Activated CD8-positive, alpha-beta memory T cell treated with anti-CD3 and anti-CD28 coated beads for 36 hours (primary cell): ENCODE results near the gene ABCC1. TPM values are rescaled to one million over a fixed set of nuclear protein-coding genes. Genes with fewer than 3 reads are reported as not detected.
"Not testable (repeated sequence)": the region's sequence is repeated elsewhere in the genome, so short reads cannot be mapped to it uniquely, and the experiment has no call there.

Experiments
- CTCF ChIA-PET: fragments of 350-600 bp; sonication (Branson Sonifier 250); formaldehyde crosslinking; loops from one replicate; lab custom pipeline; 2021; ENCODE audit warnings: antibody characterized with exemption; lab: Charles Lee
- POLR2A ChIA-PET: fragments of 350-600 bp; sonication (Branson Sonifier 250); formaldehyde crosslinking; loops from one replicate; lab custom pipeline; 2021; ENCODE audit warnings: antibody characterized with exemption; lab: Charles Lee
- total RNA-seq, 2 experiments: library from RNA; stranded (reverse); gene quantifications; one replicate each; pipeline ENCODE4 v1.2.3, GENCODE V29; 2021

The ABCC1 gene
- total RNA-seq, 2 experiments from 2014 or later, result 70.6 to 73.5 TPM

DNA sequence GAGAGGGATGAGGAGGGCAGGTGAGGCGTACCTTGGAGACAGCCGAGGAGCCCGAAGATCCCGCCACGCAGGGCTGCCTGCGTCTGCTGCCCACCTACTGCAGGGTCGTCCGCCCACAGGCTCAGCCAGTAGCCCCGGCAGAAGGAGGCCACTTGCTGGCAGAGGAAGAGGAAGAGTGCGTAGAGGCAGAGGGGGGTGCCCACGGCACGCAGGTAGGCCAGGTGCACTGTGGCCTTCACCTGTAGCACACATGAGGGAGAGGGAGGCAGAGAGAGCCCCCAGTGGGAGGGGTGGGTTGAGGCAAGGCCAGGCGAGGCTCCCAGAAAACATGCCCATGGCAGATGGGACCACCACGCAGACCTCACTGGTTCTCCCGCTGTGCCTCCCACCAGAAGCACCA lies 220.2 kb downstream of the ABCC1 start:
- ChIA-PET POLR2A (no interaction called here), CTCF (interaction anchor here (1.2 kb wide), 1 partner anchor 18 kb away, joined by 3 read pairs; no protein-coding TSS in a partner anchor)

DNA sequence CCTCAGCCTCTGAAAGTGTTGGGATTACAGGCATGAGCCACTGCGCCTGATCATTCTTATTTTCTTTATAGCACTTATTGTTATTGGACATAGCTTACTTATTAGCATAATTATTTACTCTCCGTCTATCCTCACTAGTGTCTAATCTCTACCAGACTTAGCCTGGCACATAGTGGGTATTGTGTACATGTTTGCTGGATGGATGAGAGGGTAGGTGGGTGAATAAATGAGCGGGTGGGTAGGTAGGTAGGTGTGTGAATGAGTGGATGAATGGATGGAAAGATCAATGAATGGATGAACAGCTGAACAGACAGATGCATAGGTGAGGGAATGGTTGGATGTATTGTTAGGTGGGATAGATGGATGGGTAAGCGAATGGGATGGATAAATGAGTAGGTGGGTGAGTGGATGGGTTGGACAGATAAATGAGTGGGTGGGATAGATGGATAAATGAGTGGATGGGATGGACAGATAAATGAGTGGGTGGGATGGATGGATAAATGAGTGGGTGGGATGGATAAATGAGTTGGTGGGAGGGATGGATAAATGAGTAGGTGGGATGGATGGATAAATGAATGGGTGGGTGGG lies 222.0 kb downstream of the ABCC1 start:
- ChIA-PET CTCF (no interaction called here), POLR2A (no interaction called here)

DNA sequence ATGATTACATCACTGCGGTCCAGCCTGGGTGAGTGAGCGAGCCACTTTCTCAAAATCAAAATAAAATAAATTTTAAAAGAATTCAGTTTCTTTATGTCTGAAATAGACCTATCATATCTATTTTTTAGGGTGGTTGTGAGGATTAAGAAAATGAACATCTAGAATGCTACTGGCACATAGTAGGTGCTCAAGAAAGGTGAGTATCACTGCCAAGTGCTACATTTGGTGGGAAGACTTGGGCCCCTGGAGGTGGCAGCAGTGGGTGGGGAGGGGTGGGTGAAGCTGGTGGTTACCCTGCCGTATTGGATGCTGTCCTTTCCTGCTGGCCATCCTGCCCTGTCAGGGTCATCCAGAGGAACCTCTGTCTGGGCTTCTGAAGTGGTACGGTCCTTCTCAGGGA lies 223.6 kb downstream of the ABCC1 start:
- CTCF ChIA-PET, result no interaction called here

DNA sequence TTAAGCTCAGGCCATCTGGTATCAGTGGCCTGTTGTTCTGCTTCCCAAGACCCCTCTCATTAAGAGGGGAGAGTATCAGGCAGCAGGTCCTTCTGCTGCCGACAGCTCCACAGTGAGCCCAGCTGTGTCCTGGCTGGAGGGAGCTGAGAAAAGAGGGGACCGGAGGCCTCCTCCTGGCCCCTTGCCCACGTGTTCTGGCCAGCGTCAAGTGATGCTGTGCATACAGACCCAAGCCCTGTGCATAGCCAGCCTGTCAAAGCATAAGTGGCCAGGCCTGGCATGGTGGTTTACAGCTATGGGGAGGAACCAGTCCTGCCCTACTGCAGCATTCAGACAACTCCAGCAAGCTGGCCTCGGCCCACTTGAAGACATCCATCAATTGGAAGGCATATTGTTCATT lies 225.9 kb downstream of the ABCC1 start:
- ChIA-PET POLR2A (no interaction called here), CTCF (no interaction called here)

More for the DNA sequence above, 223.6 kb downstream of the ABCC1 start:
- POLR2A ChIA-PET, result no interaction called here

DNA sequence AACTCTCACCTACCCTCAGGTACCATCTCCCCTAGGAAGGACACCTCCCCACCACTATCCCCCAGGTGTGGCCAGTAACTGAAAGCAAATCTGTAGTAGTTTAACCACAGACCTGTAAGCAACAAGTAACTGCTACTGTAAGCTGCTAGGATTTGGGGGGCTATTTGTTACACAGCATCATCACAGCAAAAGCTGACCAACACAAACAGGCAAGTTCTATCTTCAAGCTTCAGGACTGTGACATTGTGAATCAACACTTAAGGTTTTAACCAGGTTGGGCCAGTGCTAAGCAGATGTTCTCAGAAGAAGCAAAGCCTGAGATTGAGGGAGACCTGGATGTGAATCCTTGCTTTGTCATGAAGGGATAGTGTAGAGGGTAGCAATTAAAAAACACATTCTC lies 226.9 kb downstream of the ABCC1 start:
- POLR2A ChIA-PET, result no interaction called here
- CTCF ChIA-PET, result no interaction called here

DNA sequence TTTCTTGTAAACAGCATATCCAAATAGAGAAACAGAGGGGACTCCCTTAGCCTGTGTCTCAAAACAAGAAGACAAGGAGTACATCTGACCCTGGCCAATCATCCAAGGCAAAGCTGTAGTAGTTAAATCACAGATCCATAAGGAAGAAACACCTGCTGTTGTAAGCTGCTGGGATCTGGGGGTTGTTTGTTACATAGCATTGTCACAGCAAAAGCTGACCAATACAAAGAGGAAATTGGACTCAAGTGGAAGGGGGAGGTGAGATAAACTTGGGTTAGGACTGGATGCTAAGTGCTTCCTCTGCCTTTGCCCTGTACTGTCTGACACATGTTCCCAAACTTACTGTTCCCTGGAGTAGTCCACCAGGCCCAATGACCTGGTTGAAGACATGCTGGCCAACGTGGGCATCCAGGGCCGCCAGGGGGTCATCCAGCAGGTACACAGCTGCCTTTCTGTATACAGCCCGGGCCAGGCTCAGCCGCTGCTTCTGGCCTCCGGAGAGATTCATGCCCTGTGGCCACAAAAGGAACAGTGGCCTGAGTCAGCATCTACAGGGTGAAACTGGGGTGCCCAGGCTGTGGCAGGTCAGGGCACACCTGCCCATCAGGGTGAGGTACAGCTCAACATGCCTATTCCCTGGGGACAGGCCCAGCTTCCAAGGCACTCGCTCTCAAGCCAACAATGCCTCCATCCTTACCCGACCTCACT lies 229.2 kb downstream of the ABCC1 start:
- ChIA-PET CTCF (no interaction called here), POLR2A (no interaction called here)

DNA sequence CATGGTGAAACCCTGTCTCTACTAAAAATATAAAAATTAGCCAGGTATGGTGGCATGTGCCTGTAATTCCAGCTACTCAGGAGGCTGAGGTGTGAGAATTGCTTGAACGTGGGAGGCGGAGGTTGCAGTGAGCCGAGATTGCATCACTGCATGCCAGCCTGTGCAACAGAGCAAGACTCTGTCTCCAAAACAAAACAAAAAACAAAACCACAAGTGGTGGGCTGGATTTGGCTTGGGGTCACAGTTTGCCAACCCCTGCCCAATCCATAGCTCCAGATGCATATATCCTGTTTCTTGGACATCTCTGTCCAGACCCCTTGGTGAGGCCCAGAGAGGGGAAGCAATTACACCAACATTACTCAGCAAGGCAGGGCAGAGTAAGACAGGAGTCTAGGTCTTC lies 232.3 kb downstream of the ABCC1 start:
- CTCF ChIA-PET, POLR2A ChIA-PET: not testable (repeated sequence)

DNA sequence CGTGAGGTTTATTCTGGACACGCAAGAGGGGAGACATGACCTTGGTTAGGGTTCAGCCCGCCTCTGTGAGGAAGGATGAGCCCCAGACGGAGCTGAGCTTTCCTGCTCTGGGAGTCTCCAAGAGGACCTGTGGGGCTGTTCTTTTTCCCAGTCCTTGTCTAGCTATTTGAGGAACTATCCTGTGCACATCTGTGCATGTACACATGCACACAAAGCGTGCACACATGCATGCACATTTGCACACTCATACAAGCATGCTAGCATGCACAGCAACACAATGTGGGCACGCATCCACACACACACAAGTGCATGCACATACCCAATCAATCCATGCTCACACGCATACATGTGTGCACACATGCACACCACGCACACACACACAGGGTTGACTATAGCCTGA lies 233.5 kb downstream of the ABCC1 start:
- CTCF ChIA-PET, result no interaction called here
- POLR2A ChIA-PET, result no interaction called here

DNA sequence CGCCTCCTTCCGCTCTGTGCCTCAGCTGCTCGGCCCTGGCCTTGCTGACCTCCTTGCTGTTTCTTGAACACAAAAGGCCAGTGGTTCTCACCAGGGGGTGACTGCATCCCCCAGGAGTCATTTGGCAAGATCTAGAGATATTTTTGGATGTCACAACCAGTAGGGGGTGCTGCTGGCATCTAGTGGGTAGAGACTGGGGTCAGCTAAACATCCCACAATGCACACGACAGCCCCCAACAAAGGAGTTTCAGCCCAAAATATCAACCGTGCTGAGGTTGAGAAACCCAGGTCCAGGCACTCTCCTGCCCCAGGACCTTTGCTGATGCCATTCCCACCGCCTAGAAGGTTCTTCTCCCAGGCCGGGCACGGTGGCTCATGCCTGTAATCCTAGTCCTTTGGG lies 234.1 kb downstream of the ABCC1 start:
- POLR2A ChIA-PET, result no interaction called here
- CTCF ChIA-PET, result no interaction called here

DNA sequence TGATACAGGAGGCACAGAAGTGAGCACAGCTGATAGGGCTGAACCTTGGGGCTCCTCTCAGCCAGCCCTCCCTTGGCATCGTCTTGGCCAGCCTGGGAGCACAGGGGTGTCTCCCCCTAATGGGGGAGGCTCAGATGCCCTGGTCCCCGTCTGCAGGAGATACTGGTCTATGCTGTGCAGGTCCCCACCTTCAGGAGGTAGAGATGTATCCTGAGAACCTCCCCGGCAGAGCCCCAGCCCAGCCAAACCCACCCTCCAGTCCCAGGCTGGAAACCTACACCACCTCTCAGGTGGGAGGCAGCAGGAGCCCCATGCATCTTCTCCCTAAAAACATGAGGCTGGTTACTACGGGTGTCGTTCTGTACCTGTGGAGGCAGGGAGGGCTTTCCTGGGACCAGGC lies 235.2 kb downstream of the ABCC1 start:
- ChIA-PET POLR2A (no interaction called here), CTCF (no interaction called here)

DNA sequence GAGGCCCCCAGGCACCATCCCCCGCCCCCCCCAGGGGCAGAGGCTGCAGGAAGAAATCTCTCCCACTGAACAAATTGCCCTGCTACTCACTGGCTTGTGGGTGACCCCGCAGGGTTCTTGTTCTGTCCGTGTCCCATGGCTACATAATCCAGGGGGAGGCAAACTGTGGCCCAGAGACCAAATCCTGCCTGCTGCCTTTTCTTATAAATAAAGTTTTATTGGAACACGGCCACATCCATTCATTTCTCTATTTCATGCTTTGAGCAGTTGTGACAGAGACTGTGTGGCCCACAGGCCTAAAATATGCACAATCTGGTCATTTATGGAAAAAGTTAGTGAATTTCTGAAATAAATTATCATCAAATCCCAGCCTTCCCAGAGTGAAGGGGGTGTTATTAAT lies 235.7 kb downstream of the ABCC1 start:
- POLR2A ChIA-PET, result no interaction called here
- CTCF ChIA-PET, result no interaction called here

DNA sequence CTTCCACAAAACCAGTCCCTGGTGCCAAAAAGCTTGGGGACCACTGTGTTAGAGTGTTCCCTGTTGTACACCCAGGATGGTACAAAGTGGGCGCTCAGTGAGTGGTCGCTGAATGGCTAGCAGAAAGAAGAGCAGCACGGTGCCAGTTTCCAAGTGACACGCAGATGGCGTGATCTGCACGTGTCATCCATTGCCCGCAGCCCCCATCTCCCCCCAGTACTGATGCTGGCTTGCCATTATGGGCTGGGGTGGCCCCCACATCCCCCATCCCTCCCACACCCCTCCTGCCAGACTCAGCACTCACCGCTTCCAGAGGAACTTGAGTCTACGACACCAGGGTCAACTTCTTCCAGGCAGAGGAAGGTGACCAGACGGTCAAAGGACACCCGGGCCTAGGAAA lies 237.4 kb downstream of the ABCC1 start:
- CTCF ChIA-PET, result interaction anchor here (1.4 kb wide), 1 partner anchor 17 kb away, joined by 3 read pairs; no protein-coding TSS in a partner anchor
- POLR2A ChIA-PET, result no interaction called here

DNA sequence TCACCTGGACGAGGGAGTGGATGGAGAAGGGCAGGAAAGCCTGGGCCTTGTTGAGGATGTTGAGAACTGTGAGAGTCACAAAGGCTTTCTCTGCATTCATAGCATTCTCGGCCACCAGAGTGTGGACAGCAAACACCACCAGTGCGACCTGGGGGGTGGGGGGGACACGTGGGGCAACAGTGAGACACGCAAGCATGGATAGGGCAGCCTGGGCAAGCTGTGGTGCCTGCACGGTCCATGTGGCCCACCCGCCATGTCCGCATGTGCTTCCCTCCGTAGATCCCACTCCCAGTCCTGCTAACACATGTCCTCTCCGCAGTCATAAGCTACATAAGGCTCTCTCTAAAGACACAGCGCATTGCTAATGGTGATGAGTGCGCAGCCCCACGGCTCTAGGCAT lies 239.4 kb downstream of the ABCC1 start:
- ChIA-PET CTCF (interaction anchor here (0.6 kb wide), 1 partner anchor 299 kb away, joined by 6 read pairs; no protein-coding TSS in a partner anchor), POLR2A (no interaction called here)

DNA sequence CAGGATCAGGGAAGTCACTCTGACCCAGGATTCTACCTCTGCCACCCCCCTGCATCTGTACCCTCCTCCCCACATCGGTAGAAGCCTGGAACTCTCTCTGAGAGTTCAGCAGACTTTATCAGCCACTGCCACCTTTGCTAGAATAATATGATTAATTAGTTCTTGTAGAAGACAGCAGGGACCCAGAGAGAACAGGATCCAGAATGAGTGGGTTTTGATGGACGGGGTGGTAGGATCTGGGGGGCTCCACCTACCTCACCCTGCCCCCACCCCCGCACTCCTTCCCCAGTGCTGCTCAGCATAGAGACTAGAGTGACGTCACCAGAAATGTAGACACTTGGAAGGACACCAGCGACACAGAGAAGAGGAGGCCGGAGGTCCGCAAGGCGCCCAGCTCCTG lies 240.4 kb downstream of the ABCC1 start:
- ChIA-PET POLR2A (no interaction called here), CTCF (no interaction called here)

DNA sequence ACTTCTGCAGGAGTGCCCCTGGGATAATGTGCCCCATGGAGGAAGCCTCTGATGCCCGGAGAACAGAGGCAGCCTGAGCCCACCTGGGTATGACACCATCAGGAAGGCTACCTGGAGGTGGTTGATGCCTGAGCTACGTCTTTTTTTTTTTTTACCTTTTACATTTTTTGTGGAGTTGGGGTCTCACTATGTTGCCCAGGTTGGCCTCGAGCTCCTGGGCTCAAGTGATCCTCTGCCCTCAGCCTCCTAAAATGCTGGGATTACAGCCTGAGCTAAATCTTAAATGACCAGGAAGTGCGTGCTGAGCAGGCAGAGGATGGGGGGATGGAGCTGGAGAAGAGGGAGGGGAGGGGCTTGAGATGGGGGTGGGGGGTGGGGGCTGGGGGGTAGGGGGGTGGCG lies 241.1 kb downstream of the ABCC1 start:
- CTCF ChIA-PET, result no interaction called here
- POLR2A ChIA-PET, result no interaction called here

DNA sequence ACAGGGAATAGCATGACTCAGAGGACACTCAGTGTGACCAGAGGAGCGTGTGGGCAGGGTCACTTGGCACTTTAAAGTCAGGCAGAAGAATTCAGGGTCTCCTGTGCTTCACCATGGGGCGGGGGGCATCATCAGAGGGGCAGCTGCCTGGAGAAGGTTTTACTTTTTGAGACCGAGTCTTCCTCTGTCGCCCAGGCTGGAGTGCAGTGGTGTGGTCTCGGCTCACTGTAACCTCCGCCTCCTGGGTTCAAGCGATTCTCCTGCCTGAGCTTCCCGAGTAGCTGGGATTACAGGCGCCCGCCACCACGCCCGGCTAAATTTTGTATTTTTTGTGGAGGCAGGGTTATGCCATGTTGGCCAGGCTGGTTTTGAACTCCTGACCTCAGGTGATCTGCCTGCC lies 241.6 kb downstream of the ABCC1 start:
- POLR2A ChIA-PET, CTCF ChIA-PET: not testable (repeated sequence)

DNA sequence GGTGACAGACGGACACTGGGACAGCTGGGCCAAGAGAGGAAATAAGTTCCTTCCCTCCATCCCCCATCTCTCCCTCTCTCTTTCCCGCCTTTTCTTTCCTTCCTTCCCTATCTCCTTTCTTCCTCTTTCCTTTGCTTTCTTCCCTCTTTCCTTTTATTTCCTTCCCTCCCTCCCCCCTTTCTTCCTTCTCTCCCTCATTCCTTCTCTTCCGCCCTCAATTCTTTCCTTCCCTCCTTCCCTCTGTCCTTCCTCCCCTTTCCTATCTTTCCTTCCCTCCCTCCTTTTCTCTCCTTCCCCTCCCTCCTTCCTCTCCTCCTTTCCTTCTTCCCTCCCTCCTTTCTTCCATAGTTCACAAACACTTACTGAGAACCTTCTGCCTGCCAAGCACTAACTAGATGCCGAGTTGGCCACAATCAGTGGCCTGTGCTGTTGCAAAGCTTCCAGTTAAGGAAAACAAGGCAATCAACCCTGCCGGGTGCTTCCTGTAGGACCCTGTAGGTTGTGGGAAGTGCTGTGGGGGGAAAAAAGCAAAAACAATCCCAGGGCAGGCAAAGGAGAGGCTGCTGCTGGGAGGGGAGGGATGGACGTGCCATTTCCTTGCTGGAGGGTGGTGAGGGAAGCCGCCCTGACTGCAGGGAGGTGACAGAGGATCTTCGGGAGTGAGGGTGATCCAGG lies 242.2 kb downstream of the ABCC1 start:
- ChIA-PET POLR2A (no interaction called here), CTCF (no interaction called here)
